GM21390 (cell line): ENCODE measurements around the gene TAAR6.
"Not testable (repeated sequence)": the region's sequence is repeated elsewhere in the genome, so short reads cannot be mapped to it uniquely, and the experiment has no call there.

ENCODE experiments used
- ATAC-seq: cut with Tn5 transposase; IDR thresholded peaks from one replicate; pipeline ENCODE4 v1.9.1; 2021; ENCODE audit not compliant: unreplicated experiment

Gene TAAR6

GRCh38 chr6:132589454-132589853, 19.3 kb downstream of the TAAR6 start, which contains the start of gene TAAR5:
TSS of gene TAAR5 (minus strand) at chr6:132589741. CDS start at chr6:132589686, 55 bp downstream.
- ATAC-seq: no peak

- no peak for ATAC-seq
Observed at GRCh38 chr6:132590362-132590761, 20.2 kb downstream of the TAAR6 start.

GRCh38 chr6:132592855-132593254, 22.7 kb downstream of the TAAR6 start:
- ATAC-seq: no peak

GRCh38 chr6:132596201-132596600, 26.1 kb downstream of the TAAR6 start:
- ATAC-seq: no peak

- ATAC-seq: peak; percentile 90
Observed at GRCh38 chr6:132598473-132598872, 28.4 kb downstream of the TAAR6 start.

GRCh38 chr6:132600900-132601299, 30.8 kb downstream of the TAAR6 start:
- ATAC-seq: not testable (repeated sequence)

- no peak for ATAC-seq
Observed at GRCh38 chr6:132604635-132605152, 34.6 kb downstream of the TAAR6 start.

GRCh38 chr6:132607544-132608233, 37.6 kb downstream of the TAAR6 start:
- ATAC-seq: no peak

GRCh38 chr6:132611616-132612015, 41.5 kb downstream of the TAAR6 start:
- ATAC-seq: no peak

GRCh38 chr6:132612449-132613108, 42.5 kb downstream of the TAAR6 start:
- peak; percentile 41 for ATAC-seq

GRCh38 chr6:132614554-132614953, 44.4 kb downstream of the TAAR6 start:
- no peak for ATAC-seq

- no peak for ATAC-seq
Observed at GRCh38 chr6:132616677-132617076, 46.6 kb downstream of the TAAR6 start.
